ENCODE results near the gene HCRT.

The HCRT gene

DNA sequence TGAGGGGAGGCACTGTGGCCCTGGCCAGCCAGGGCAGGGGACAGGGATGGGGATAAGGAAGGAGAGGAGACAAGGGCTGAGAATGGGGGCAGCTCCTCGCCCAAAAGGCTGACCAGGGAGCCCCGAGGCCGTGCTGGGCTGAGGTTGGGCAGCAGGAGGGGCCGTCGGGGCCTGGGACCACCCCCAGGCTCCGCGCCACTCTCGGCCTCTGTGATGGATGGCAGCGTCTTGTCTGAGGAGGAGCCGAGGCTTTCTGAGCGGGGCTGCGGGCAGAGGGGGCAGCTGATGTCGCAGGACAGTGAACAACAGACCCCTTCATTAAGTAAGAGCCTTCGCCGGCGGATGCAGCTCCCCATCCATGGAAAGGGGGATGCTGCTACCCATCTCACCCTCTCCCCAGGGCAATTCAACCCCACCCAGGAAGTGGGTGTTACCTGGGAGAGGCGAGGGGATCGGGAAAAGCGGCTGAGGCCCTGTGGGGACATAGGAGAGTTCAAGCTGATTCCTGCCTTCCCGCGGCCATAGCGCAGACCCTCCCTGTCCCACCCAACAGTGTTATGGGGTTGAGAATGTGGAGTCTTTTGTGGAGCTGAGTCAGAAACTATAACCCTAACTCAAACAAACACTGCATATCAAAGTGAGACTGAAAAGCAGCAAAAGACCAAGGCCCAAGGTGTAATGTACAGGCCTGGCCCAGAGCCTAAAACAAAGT is 21.4 kb downstream of the HCRT start:
- Histone ChIP-seq H3K4me1 (peaks cover 4% of the 10 kb centered on the region), H3K27ac (no peak overlapping the region), H3K27me3 (ENCODE audit: control insufficient read depth, insufficient read depth, low read length) (no peaks in the 10 kb centered on the region), H3K36me3 (ENCODE audit: control insufficient read depth, insufficient read depth, low read length) (no peaks in the 10 kb centered on the region), H3K4me3 (ENCODE audit: low read depth, low read length) (no peak overlapping the region), H3K9ac (no peak overlapping the region), H3K4me2 (ENCODE audit: low read length) (no peak overlapping the region), H2AFZ (no peak overlapping the region), H3K79me2 (no peaks in the 10 kb centered on the region), H3K9me3 (ENCODE audit: control insufficient read depth, low read length) (no peaks in the 10 kb centered on the region)
- TF ChIP-seq, protein P1, sequence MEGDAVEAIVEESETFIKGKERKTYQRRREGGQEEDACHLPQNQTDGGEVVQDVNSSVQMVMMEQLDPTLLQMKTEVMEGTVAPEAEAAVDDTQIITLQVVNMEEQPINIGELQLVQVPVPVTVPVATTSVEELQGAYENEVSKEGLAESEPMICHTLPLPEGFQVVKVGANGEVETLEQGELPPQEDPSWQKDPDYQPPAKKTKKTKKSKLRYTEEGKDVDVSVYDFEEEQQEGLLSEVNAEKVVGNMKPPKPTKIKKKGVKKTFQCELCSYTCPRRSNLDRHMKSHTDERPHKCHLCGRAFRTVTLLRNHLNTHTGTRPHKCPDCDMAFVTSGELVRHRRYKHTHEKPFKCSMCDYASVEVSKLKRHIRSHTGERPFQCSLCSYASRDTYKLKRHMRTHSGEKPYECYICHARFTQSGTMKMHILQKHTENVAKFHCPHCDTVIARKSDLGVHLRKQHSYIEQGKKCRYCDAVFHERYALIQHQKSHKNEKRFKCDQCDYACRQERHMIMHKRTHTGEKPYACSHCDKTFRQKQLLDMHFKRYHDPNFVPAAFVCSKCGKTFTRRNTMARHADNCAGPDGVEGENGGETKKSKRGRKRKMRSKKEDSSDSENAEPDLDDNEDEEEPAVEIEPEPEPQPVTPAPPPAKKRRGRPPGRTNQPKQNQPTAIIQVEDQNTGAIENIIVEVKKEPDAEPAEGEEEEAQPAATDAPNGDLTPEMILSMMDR (IDR thresholded peaks at IDR 0.05) = no peak

DNA sequence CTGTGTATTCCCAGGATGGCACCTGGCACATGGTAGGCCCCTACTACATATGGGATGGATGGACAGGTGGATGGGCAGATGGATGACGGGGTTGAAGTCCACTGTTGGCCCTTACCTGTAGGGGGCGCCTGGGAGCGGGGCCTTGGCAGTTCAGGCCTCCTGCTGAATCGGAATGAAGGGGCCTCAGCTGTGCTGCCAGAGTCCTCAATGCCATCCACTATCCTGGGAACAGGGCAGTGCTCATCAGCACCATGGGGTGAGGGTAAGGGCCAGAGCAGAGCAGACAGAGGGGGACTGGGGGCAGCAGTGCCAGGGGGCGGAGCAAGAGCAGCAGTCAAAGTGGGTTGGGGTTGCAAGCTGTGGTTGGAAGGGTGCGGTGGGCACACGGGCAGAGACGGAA is 22.1 kb downstream of the HCRT start:
- no peak overlapping the region for H3K9ac ChIP-seq
- TF ChIP-seq, protein P1 (IDR thresholded peaks at IDR 0.05) = peak; percentile 14

DNA sequence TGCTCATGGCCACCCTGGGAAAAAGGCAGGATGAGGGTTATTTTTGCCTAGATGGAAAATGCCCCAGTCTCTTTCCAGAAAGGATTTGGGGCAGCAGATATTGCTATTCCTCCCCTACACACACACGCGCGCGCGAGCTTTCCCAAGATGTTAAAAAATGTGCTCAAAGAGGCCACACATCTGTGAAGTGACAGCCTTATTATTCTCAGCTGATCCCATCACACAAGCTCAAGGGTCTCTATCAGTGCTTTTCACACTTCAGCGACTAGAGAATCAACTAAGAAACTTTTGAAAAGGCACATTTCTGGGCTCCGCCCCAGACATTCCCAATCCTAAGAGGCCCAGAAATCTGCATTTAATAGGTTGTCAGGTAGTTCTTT is 24.7 kb downstream of the HCRT start:
- H3K4me1 ChIP-seq = peaks cover 4% of the 10 kb centered on the region
- H3K9ac ChIP-seq = no peak overlapping the region
- H3K27me3 ChIP-seq (ENCODE audit: control insufficient read depth, insufficient read depth, low read length) = no peaks in the 10 kb centered on the region
- H3K27ac ChIP-seq = no peak overlapping the region
- no peak overlapping the region for H3K4me2 ChIP-seq (ENCODE audit: low read length)
- H3K79me2 ChIP-seq = no peaks in the 10 kb centered on the region
- TF ChIP-seq, protein P1 (IDR thresholded peaks at IDR 0.05) = no peak
- H3K36me3 ChIP-seq (ENCODE audit: control insufficient read depth, insufficient read depth, low read length) = no peaks in the 10 kb centered on the region
- H3K4me3 ChIP-seq (ENCODE audit: low read depth, low read length) = no peak overlapping the region
- H2AFZ ChIP-seq = no peak overlapping the region
- H3K9me3 ChIP-seq (ENCODE audit: control insufficient read depth, low read length) = no peaks in the 10 kb centered on the region

More for the DNA sequence above, 22.1 kb downstream of the HCRT start:
- Histone ChIP-seq H3K4me3 (ENCODE audit: low read depth, low read length) (no peak overlapping the region), H3K4me2 (ENCODE audit: low read length) (no peak overlapping the region), H3K36me3 (ENCODE audit: control insufficient read depth, insufficient read depth, low read length) (no peaks in the 10 kb centered on the region), H3K4me1 (peaks cover 4% of the 10 kb centered on the region), H3K79me2 (no peaks in the 10 kb centered on the region), H3K27me3 (ENCODE audit: control insufficient read depth, insufficient read depth, low read length) (no peaks in the 10 kb centered on the region), H3K9me3 (ENCODE audit: control insufficient read depth, low read length) (no peaks in the 10 kb centered on the region), H3K27ac (no peak overlapping the region), H2AFZ (no peak overlapping the region)

DNA sequence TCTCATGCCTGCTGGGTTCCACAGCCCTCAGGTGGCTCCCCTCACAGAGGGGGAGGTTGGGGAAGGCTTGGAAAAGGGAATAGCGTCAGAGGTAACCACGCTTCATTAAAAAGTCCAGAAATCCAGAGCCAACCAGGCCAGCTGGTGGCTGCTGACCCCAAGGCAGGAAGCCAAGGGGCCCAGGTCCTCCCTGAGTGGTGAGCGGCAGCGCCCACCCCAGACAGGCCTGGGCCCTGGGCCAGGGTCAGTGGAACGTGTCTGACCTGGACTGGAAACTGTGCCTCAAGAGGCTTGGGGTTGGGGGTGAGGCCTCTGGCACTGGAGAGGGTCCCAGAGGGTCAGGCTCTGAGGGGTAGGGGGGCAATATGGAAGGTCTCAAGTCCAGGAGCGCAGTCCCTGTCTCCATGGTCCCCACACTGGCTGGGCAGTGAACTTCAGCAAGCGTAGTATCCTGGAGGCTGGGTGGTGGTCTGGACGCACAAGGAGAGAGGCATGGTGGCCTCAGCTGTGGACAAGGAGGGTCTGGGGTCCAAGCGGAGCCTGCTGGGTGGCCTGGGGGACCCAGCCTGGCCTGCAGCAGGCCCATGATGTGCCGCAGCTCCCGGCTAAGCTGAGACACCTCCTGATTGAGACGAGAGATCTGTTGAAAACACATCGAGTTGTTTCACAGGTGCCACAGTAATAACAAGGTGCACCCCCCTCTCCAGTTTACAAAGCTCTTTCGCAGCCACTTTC is 25.3 kb downstream of the HCRT start:
- Histone ChIP-seq H2AFZ (no peak overlapping the region), H3K79me2 (no peaks in the 10 kb centered on the region), H3K9ac (no peak overlapping the region), H3K9me3 (ENCODE audit: control insufficient read depth, low read length) (no peaks in the 10 kb centered on the region), H3K4me2 (ENCODE audit: low read length) (no peak overlapping the region), H3K36me3 (ENCODE audit: control insufficient read depth, insufficient read depth, low read length) (no peaks in the 10 kb centered on the region), H3K4me1 (peaks cover 4% of the 10 kb centered on the region), H3K27ac (no peak overlapping the region), H3K27me3 (ENCODE audit: control insufficient read depth, insufficient read depth, low read length) (no peaks in the 10 kb centered on the region), H3K4me3 (ENCODE audit: low read depth, low read length) (no peak overlapping the region)
- TF ChIP-seq, protein P1 (IDR thresholded peaks at IDR 0.05) = no peak

All from parathyroid adenoma (tissue), 2 donors.